Right atrium auricular region (tissue), 2 donors: Measurements from ENCODE around the gene RECK. TPM values are rescaled to one million over a fixed set of nuclear protein-coding genes. Genes with fewer than 3 reads are reported as not detected.
A peak's percentile ranks its signal among the peaks of the same experiment; 100 is the strongest.
"Not testable (repeated sequence)": the region's sequence is repeated elsewhere in the genome, so short reads cannot be mapped to it uniquely, and the experiment has no call there.

Experiments used
- DNase-seq: peaks from one replicate; pipeline ENCODE4 v3.0.0-alpha.2; 2019; ENCODE audit warnings: low spot score
- H3K27ac ChIP-seq, 2 donors: fragments of 200-600 bp; sonication (generic); 1 replicate in 1 of 2; 2 replicates in 1 of 2; pipeline ENCODE4 v1.5.1; 2016 to 2019
- H3K27me3 ChIP-seq, 2 donors: fragments of 200-600 bp; sonication (generic); one replicate each; pipeline versions ENCODE4 v1.5.1 to v1.6.0; 2017 to 2019
- H3K36me3 ChIP-seq: fragments of 200-600 bp; sonication (generic); one replicate; pipeline ENCODE4 v1.5.1; 2016
- H3K4me1 ChIP-seq, 2 donors: fragments of 200-600 bp; sonication (generic); one replicate each; pipeline versions ENCODE4 v1.5.1 to v1.6.0; 2017 to 2019
- H3K4me3 ChIP-seq, 2 donors: fragments of 200-600 bp; sonication (generic); 1 replicate in 1 of 2; 2 replicates in 1 of 2; pipeline ENCODE4 v1.5.1; 2017 to 2019; ENCODE audit warnings: mild to moderate bottlenecking in 1 of 2, moderate library complexity in 1 of 2
- H3K9me3 ChIP-seq, 2 donors: fragments of 200-600 bp; sonication (generic); one replicate each; pipeline ENCODE4 v1.5.1; 2019
- total RNA-seq, 2 donors: library from RNA; depleted of rRNA; stranded (reverse); fragments of >200 nt; gene quantifications; one replicate each; pipeline ENCODE4 v1.1.0, GENCODE V29; 2016
- TF ChIP-seq, protein P1 (sequence below), 2 donors: fragments of 200-600 bp; sonication (generic); IDR thresholded peaks; one replicate each; pipeline ENCODE4 v1.5.1; 2019; ENCODE audit warnings: antibody characterized with exemption in 2 of 2

The RECK gene
- total RNA-seq, 2 donors from 2014 or later: 7.6 to 8.9 TPM

DNA sequence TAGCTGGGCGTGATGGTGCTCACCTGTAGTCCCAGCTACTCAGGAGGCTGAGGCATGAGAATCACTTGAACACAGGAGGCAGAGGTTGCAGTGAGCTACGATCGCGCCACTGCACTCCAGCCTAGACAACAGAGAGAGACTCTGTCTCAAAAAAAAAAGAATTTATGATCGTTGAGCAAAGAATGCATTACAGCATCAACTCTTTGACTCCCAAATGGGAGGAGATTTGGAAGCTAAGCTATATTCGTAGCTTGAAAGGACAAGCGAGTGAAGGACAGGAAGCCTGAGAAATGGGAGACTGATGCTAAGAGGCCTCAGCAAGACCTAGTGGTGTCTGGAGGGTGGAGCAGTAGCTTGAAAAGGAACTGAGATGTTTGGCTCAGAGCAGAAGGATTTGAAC is 122.2 kb downstream of the RECK start:
- Histone ChIP-seq H3K36me3 (peaks cover 5% of the 10 kb centered on the region), H3K4me3 (no peak overlapping the region), H3K4me1 (peaks cover 0 to 49% of the 10 kb centered on the region in 2 donors), H3K27me3 (no peaks in the 10 kb centered on the region), H3K9me3 (no peaks in the 10 kb centered on the region), H3K27ac (peak overlapping the region; percentile 48 to 77)
- DNase-seq: no peak
- TF ChIP-seq, protein P1, sequence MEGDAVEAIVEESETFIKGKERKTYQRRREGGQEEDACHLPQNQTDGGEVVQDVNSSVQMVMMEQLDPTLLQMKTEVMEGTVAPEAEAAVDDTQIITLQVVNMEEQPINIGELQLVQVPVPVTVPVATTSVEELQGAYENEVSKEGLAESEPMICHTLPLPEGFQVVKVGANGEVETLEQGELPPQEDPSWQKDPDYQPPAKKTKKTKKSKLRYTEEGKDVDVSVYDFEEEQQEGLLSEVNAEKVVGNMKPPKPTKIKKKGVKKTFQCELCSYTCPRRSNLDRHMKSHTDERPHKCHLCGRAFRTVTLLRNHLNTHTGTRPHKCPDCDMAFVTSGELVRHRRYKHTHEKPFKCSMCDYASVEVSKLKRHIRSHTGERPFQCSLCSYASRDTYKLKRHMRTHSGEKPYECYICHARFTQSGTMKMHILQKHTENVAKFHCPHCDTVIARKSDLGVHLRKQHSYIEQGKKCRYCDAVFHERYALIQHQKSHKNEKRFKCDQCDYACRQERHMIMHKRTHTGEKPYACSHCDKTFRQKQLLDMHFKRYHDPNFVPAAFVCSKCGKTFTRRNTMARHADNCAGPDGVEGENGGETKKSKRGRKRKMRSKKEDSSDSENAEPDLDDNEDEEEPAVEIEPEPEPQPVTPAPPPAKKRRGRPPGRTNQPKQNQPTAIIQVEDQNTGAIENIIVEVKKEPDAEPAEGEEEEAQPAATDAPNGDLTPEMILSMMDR (IDR thresholded peaks at IDR 0.05): no peak

DNA sequence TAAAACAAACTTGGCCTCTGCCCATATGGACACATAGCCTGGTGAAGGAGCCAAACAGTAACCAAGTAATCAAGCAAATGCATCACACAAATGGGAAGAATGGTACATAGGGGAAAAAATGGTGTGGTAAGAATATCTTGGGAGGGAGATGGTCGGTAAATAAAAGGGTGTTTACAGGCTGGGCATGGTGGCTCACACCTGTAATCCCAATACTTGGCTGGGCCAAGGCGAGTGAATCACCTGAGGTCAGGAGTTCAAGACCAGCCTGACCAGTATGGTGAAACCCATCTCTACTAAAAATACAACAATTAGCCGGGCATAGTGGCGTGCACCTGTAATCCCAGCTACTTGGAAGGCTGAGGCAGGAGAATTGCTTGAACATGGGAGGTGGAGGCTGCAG is 122.8 kb downstream of the RECK start:
- H3K27me3 ChIP-seq, DNase-seq, H3K4me3 ChIP-seq, H3K9me3 ChIP-seq, H3K36me3 ChIP-seq: not testable (repeated sequence)
- Histone ChIP-seq H3K4me1 (peaks cover 0 to 43% of the 10 kb centered on the region in 2 donors), H3K27ac (peak overlapping the region; percentile 48 to 77)

DNA sequence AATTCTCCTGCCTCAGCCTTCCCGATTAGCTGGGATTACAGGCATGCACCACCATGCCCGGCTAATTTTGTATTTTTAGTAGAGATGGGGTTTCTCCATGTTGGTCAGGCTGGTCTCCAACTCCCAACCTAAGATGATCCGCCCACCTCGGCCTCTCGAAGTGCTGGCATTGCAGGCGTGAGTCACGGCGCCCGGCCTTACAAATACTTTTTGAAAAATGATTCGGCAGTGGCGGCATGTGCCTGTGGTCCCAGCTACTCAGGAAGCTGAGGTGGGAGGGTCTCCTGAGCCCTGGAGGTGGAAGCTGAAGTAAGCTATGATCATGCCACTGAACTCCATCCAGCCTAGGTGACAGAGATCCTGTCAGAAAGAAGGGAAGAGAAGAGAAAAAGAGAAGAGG is 123.4 kb downstream of the RECK start:
- not testable (repeated sequence) for DNase-seq, H3K36me3 ChIP-seq, H3K27me3 ChIP-seq, H3K4me3 ChIP-seq, H3K9me3 ChIP-seq
- Histone ChIP-seq H3K27ac (peak overlapping the region; percentile 48 to 77), H3K4me1 (peaks cover 0 to 36% of the 10 kb centered on the region in 2 donors)

DNA sequence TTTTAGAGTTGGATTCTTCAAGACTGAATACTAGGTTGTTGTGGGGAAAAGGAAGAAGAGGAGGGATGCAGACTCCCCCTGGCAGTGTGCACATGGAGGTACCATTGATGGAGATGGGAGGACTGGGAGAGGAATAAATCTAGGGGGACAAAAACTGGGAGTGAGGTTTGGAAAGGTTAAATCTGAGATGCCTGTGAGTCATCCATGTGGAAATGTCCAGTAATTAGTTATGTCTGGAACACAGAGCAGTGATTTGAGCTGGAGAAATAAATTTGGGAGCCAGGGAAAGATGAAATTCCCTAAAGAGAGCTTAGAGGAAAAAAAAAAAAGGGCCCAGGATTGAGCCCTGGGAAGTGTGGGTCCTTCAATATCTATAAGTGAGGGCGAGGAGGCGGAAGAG is 124.5 kb downstream of the RECK start:
- DNase-seq: no peak
- Histone ChIP-seq H3K4me3 (no peak overlapping the region), H3K4me1 (peaks cover 0 to 43% of the 10 kb centered on the region in 2 donors), H3K27ac (peak overlapping the region; percentile 48 to 77), H3K9me3 (no peaks in the 10 kb centered on the region), H3K36me3 (peaks cover 5% of the 10 kb centered on the region), H3K27me3 (no peaks in the 10 kb centered on the region)
- TF ChIP-seq, protein P1 (IDR thresholded peaks at IDR 0.05): no peak

DNA sequence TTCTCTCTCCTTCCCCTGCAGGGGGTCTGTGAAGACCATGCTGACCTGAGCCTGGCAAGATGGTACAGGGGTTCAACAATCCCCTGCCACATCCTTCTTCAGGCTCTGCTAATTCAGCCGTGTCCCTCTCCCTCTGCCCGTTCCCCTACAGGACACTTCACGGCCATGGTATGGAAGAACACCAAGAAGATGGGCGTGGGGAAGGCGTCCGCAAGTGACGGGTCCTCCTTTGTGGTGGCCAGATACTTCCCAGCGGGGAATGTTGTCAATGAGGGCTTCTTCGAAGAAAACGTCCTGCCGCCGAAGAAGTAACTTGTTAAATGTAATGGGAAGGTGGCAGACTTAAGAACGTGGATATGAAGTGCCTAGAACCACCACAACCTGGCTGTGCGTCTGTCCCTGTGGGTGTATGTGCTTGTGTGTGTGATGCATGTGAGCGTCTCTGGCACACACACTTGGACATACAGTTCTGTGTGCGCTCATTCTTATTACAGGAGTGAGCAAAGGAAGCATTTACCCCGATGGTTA is 125.6 kb downstream of the RECK start:
- Histone ChIP-seq H3K4me3 (no peak overlapping the region), H3K27me3 (no peaks in the 10 kb centered on the region), H3K27ac (peak overlapping the region; percentile 48 to 78), H3K9me3 (no peaks in the 10 kb centered on the region), H3K36me3 (no peaks in the 10 kb centered on the region), H3K4me1 (peaks cover 0 to 51% of the 10 kb centered on the region in 2 donors)
- no peak for DNase-seq
- TF ChIP-seq, protein P1 (IDR thresholded peaks at IDR 0.05): no peak

DNA sequence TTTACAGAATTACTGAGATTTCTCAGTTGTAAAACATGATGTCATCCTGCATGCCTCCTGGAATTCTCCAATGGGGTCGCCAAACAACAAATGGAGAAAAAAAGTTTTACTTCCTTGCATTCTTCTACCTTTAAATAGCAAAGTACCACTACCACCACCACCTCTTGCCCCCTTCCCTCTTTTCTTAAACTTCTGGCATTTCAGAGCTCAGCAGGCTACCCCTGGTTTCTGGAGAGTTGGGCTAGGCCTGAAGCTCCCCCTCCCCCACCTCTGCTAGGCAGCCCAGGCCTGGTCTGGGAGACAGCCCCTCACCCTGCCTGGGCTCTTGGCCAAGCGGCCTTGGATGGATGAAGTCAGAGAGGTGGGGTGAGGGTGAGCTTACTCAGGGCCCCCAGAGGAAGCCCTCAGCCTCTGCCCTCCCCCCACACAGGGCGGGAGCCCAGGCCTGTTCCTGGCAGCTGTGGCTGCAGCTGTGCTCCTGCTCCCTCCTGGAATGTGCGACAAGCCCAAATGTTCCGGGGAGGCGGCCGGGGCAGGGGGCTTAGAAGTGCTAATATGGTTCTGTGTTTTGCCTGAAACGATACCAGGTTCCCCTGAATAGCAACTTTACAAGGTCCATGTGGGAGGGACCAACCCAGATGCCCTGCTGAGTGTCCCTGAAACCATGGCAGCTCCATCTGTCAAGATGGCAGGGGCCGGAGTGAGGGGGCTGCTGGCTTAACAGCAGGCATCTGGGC is 126.5 kb downstream of the RECK start:
- Histone ChIP-seq H3K4me3 (no peak overlapping the region), H3K4me1 (peaks cover 0 to 46% of the 10 kb centered on the region in 2 donors), H3K27me3 (no peaks in the 10 kb centered on the region), H3K27ac (peak overlapping the region; percentile 61 to 78), H3K9me3 (no peaks in the 10 kb centered on the region), H3K36me3 (no peaks in the 10 kb centered on the region)
- TF ChIP-seq, protein P1 (IDR thresholded peaks at IDR 0.05): no peak
- no peak for DNase-seq

DNA sequence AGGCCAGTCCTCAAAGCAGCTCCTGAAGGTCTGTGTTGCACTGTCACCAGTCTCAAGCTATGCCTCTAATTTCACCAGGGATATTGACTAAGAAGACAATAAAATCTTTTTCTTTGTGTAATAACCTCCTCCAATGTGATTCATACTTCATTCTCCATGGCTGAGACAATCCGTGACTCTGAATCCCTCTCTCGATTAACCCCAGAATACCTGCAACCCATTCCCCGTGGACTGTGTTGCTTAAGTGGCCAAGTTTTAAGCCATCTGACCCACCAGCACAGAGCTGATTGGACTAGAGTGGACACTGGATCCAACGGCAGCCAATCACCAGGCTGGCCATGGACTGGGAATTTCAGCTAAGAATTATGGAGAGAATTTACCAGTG is 127.1 kb downstream of the RECK start:
- TF ChIP-seq, protein P1 (IDR thresholded peaks at IDR 0.05): no peak
- peaks cover 0 to 40% of the 10 kb centered on the region in 2 donors for H3K4me1 ChIP-seq
- no peaks in the 10 kb centered on the region for H3K27me3 ChIP-seq

More for the DNA sequence above, 127.1 kb downstream of the RECK start:
- no peaks in the 10 kb centered on the region for H3K9me3 ChIP-seq
- no peak for DNase-seq
- no peak overlapping the region for H3K4me3 ChIP-seq
- H3K27ac ChIP-seq: peak overlapping the region; percentile 61 to 78
- no peaks in the 10 kb centered on the region for H3K36me3 ChIP-seq
